Measurements from ENCODE around the gene SULT2B1.
"Not testable (repeated sequence)": the region's sequence is repeated elsewhere in the genome, so short reads cannot be mapped to it uniquely, and the experiment has no call there.

The SULT2B1 gene

DNA sequence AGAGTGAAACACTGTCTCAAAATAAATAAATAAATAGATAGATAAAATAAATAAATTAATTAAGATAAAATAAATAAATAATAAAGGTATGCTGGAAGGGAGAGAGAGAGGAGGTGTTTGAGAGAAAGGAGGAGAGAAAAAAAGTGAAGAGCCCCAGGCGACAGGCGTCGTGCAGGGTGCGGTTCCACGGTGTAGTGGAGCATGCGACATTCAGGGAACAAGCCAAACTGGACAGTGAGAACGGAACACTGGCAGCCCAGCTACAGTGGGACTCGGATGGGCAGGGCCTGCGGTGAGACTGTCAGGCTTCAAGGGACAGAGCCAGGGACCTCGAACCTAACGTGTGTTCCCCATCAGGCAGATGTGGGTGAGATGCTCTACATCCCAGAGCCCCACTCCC is 9.4 kb downstream of the SULT2B1 start:
- no peak for DNase-seq

DNA sequence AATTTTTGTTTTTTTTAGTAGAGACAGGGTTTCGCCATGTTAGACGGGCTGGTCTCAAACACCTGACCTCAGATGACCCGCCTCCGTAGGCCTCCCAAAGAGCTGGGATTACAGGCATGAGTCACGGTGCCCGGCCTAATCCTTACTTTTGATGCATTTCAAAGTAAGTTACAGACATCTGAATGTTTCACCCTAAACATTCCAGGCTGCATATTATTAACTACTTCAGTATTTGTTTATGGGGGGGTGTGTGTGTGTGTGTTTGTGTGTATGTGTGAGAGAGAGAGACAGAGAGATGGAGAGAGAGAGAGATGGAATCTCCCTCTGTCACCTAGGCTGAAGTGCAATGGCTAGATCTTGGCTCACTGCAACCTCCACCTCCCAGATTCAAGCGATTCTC is 13.1 kb downstream of the SULT2B1 start:
- DNase-seq: peak; percentile 76

DNA sequence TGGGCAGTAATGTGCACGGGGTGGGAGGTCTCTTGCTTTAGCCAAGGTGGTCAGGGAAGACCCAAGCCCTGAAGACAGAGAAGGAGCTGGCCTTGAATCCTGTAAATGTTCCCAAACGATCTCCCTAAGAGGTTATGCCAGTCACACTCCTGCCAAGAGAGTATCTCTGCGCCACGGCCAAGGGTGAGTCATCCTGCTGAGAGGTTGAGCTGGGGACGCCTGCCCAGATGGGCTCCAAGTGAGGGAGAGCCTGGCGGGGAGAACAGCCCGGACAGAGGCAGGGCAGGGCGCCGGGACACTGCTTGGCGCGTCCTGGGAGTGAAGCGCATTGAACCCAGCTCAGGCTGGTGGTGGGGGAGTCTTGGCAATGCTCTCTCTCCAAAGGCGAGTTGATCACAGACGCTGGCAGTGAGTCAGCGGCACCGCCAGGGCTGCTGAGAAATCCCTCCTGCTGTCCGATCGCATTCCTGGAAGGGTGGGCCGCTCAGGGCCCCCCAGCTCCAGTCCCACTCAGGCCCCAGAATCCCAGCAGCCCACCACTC is 16.4 kb downstream of the SULT2B1 start:
- DNase-seq: peak; percentile 65

DNA sequence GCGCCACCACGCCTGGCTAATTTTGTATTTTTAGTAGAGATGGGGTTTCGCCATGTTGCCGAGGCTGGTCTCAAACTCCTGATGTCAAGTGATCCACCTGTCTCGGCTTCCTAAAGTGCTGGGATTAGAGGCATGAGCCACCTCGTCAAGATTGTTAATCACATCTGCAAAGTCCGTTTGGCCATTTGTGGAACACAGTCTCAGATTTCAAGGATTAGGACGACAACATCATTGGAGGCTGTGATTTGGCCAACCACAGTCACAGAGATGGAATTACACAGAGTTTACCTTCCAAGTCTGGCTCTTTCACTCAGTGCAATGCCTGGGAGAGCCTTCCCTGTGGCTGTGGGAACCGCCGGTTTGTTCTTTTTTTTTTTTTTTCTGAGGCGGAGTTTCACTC is 17.8 kb downstream of the SULT2B1 start:
- peak; percentile 92 for DNase-seq

DNA sequence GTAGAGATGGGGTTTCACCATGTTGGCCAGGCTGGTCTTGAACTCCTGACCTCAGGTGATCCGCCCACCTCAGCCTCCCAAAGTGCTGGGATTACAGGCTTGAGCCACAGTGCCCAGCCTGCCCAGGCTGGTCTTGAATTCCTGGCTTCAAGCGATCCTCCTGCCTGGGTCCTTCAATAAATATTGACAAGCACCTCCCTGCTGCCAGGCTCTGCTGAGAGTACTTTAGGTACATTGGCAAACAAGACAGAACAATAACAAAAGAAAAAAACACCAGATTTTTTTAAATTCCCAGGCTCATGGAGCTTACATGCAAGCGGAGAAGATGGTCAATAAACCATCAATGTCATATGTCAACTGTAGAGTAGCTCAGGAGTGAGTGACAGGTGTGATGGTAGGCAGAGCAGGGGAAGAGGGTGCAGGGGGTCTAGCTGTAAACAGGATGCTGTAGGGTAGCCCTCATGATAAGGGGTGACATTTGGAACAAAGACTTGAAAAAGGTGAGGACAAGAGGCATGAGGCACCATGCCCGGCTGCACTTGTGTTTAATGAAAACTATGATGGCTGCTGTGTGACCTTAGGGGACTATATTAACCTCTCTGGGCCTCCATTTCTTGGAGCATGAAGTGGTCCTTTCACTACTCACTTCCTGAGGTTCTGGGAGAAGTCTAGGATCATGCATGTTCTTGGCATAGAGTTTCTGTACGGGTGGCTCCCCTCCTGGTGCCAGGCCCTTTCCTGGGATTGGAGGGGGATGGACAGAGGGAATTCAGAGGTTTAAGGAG is 19.6 kb downstream of the SULT2B1 start:
- DNase-seq: no peak

DNA sequence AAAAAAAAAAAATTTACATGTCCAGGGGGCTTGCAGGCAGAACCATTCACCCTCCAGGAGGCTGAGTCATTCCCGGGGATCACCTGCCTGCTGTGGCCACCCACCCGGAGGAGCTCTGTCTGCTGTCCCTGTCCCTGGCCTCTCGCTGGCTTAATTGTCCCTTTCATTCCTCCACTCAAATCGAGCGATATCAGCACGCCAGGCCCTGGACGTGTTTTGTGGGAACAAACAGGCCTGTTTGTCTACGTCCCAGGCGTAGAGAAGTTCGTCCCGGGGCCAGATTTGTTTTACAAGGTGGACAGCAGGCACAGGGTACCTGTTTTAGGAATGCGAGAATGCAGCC is 21.2 kb downstream of the SULT2B1 start:
- no peak for DNase-seq

DNA sequence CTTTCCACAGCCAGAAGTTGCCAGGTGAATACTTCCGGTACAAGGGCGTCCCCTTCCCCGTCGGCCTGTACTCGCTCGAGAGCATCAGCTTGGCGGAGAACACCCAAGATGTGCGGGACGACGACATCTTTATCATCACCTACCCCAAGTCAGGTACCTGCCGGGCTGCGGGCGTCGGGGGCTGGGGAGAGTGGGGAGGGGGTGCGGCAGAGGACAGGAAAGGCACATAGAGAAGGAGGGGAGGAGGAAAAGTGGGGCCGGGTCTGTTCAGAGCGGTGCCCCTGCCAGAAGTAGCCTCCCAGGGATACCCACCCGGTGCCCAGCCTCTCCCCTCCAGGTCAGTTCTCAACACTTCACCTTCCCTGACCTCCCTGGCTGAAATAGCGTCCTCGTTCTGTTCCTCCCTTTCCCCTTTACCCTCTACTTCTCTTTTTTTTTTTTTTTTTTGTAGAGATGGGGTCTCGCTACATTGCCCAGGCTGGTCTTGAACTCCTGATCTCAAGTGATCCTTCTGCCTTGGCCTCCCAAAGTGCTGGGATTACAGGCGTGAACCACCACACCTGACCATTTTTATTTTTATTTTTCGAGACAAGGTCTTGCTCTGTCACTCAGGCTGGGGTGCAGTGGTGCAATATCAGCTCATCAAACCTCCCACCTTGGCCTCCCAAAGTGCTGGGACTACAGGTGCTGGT is 24.1 kb downstream of the SULT2B1 start:
- no peak for DNase-seq

DNA sequence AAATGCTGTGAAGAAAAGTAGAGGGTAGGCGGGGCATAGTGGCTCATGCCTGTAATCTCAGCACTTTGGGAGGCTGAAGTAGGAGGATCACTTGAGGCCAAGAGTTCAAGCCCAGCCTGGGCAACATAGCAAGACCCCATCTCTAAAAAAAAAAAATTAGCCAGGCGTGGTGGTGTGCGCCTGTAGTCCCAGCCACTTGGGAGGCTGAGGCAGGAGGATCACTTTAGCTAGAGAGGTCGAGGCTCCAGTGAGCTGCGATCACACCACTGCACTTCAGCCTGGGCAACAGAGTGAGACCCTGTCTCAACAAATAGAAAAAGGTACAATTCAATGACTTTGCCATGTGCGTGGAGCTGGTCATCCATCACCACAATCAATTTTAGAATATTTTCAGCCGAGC is 25.9 kb downstream of the SULT2B1 start:
- not testable (repeated sequence) for DNase-seq

DNA sequence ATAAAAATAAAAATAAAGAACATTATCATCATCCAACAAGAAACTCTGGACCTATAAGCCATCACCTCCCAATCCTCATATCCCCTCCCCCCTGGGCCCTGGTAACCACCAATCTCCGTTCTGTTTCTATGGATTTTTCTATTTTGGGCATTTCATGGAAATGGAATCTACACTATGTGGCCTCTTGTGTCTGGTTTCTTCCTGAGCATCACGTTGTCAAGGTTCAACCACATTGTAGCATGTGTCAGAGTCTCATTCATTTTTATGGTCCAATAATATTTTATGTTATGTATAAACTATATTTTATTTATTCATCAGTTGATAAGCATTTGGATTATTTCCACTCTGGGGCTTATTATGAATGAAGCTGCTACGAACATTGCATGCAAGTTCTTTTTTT is 26.9 kb downstream of the SULT2B1 start:
- no peak for DNase-seq

DNA sequence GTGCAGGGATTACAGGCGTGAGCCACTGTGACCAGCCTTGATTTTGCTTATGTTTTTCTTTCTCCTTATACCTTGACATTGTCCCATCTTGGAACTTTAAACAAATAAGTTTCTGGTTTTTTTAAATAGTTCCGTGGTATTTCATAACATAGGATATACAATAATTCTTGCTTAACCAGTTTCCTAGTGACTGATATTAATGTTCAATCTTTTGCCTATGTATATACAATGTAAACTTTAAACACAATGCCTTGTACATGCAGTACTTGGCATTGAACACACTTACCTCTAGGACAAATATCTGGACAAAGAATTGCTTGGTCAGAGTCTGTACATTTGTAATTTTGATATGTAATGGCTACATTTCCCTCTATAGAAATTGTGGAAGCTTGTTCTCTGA is 30.2 kb downstream of the SULT2B1 start:
- no peak for DNase-seq

DNA sequence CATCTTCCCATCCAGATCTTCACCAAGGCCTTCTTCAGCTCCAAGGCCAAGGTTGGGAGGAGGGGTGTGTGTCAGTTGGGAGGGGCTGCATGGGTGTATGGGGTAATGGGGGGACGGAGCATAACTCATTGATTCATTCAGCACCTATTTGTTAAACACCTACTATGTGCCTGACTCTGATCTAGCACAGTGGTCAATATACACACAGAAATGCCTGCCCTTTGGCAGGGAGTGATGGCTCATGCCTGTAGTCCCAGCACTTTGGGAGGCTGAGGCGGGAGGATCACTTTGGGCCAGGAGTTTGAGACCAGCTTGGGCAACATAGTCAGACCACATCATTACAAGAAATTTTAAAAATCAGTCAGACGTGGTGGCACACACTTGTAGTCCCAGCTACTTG is 35.4 kb downstream of the SULT2B1 start:
- DNase-seq: no peak

DNA sequence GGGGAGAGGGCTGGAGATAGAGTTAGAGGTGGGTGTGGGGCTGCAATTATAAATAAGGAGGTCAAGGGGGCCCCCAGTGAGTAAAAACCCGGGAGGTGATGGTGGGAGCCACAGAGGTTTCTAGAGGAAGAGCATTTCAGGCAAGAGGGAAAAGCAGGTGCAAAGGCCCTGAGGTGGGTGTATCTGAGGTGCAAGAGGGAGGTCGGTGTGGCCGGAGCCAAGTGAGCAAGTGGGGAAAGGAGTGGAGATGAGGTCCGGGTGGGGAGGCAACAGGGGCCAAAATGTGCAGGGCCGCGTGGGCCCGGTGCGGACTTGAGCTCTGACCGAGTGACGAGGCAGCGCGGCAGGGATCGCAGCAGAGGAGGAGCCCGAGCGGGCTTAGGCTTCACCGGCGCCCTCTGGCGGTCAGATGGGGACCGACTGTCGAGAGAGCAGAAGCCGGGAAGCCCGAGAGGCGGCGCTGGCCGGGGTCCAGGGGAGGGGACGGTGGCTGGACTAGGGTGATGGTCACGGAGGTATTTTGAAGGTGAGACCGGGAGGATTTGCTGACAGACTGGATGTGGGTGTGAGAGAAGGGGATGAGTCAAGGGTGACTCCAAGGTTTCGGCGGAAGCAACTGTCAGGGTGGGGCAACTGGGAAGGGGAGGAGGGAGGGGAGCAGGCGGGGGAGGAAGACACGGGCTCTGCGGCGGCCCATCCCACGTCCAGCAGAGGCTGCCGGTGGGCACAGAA is 36.9 kb downstream of the SULT2B1 start:
- DNase-seq: peak; percentile 92

DNA sequence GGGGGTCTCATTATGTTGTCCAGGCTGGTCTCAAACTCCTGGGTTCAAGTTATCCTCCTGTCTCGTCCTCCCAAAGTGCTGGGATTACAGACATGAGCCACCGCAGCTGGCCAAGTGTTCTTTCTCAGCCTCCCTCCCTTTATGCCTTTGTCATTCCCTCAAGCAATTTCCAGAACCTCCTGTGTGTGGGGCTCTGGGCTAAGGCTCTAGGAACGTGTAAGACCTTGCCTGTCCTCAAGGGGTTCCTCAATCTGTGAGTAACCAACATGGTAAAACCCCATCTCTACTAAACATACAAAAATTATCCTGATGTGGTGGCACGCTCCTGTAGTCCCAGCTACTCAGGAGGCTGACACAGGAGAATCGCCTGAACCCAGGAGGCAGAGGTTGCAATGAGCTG is 39.0 kb downstream of the SULT2B1 start:
- no peak for DNase-seq

DNA sequence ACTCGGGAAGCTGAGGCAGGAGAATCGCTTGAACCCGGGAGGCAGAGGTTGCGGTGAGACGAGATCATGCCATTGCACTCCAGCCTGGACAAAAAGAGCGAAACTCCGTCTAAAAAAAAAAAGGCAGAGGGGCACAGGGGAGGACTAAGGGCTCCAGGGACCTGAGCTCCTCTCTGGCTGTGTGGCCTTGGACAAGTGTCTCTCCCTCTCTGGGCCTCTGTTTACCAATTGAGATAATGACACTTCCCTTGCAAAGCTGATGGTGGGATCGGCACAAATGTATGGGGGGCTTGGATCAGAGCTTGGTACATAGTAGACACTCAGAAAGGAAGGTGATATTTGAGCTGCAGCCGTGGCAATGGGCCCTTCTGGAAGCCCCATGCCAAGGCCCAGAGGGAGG is 43.2 kb downstream of the SULT2B1 start:
- DNase-seq: no peak

DNA sequence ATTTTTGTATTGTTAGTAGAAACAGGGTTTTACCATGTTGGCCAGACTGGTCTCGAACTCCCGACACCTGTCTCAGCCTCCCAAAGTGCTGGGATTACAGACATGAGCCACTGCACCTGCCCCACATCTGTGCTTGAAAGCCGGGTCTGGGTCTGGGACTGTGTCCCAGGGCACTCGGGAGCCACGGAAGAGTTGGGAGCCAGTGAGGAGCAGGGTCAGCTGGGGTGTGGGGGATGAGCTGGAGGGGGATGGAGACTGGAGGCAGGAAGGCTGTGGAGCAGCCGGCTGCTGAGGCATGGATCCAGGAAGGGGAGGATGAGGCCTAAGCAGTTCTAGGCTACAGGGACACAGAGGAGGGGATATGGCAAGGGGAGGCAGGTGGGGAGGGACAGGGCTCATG is 43.9 kb downstream of the SULT2B1 start:
- DNase-seq: no peak

DNA sequence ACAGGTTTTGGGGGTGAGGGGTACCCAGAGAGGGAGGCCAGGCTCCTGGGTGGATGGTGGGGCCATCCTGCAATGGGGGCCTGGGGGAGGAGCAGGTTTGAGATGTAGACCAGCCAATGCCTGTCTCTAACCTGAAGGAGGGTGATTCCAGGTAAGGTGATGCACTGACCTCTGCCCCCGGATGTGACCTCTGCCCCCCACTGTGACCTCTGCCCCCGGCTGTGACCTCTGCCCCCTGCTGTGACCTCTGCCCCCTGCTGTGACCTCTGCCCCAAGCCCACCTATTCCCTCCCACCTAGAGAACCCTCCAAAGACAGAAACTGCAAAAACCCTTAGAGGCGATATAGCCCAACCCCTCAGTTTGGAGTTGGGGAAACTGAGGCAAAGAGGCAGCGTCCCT is 44.3 kb downstream of the SULT2B1 start:
- DNase-seq: no peak

DNA sequence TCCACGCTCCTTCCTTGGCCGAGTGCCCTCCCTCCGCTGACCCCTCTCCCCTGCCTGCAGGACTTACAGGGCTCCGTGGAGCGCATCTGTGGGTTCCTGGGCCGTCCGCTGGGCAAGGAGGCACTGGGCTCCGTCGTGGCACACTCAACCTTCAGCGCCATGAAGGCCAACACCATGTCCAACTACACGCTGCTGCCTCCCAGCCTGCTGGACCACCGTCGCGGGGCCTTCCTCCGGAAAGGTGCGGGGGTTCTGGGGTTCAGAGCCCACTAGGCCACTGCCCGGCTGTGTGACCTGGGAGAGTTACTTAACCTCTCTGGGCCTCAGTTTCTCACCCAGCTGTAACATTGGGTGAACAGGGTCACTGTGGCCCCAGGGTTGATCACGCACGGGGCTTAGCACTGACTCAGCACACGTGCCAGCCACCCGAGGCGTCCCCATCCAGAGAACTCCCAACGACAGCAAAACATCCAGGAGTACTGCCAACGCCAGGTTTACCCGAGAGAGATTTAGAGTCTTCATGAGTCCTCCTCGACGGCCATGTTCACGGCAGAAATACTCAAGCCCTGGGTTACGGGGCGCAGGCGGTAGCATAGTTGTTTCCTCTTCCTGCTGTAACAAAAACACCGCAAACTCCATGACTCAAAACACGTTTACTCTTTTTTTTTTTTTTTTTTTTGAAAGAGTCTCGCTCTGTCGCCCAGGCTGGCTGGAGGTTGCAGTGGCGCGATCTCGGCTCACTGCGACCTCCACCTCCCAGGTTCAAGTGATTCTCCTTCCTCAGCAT is 44.9 kb downstream of the SULT2B1 start:
- DNase-seq: no peak

DNA sequence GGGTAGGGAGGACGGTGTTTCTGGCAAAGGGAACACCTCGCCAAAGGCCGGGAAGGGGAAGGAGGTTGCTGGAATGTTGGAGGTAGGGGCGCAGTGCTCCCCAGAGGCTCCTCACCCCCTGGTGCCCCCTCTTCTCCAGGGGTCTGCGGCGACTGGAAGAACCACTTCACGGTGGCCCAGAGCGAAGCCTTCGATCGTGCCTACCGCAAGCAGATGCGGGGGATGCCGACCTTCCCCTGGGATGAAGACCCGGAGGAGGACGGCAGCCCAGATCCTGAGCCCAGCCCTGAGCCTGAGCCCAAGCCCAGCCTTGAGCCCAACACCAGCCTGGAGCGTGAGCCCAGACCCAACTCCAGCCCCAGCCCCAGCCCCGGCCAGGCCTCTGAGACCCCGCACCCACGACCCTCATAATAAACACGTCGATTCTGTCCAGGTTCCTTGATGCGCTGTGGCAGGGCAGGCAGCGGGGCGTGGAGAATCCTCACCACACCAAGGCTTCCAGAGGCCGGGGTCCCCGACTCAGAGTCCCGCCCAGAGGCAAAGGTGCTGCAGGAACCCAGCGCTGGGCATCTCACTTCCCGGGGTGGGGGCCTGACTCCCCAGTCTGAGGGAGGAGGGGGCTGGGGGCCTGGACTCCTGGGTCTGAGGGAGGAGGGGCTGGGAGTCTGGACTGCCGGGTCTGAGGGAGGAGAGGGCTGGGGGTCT is 47.2 kb downstream of the SULT2B1 start:
- DNase-seq: no peak

DNA sequence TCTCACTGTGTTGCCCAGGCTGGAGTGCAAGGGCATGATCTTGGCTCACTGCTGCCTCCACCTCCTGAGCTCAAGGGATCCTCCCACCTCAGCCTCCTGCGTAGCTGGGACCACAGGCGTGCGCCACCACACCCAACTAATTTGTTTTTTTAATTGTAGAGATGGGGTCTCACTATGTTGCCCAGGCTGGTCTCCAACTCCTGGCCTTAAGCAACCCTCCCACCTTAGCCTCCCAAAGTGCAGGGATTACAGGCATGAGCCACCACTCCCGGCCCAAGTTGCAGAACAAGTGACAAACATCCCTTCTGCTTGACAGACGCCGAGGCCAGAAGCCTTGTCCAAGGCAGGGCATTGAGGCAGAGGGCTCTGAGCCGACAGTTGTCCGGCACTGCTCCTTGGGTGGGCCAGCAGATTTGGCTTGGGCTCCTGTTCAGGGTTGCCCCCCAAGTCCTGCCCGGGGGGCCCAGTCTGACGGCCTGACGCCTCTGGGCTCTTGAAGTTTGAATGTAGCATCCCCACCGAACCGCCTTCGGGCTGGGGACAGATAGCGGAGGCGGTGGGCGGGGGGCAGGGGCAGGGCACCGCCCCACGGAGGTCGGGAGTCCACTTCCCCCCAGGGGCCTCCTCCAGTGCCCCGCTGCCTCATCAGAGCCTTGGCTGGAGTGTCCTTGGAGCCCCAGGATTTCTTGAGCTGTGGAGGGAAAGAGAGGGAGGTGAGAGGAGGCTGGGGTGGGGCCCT is 48.9 kb downstream of the SULT2B1 start:
- DNase-seq: no peak

DNA sequence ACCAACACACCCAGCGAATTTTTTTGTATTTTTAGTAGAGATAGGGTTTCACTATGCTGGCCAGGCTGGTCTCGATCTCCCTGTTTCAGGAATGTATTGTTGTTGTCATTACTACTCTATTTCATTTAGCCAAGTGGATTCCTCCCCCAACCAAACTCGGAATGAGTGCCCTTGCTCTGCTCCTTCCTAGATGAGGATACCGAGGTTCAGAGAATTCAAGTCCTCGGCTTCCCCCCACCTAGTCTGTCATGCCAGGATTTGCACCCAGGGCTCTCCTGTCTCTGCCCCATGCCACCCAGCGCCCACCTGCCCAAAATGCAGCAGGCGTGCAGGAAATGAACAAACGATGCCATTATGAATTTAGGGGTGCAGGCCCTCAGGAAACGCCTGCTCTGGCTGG is 51.0 kb downstream of the SULT2B1 start:
- DNase-seq: no peak

DNA sequence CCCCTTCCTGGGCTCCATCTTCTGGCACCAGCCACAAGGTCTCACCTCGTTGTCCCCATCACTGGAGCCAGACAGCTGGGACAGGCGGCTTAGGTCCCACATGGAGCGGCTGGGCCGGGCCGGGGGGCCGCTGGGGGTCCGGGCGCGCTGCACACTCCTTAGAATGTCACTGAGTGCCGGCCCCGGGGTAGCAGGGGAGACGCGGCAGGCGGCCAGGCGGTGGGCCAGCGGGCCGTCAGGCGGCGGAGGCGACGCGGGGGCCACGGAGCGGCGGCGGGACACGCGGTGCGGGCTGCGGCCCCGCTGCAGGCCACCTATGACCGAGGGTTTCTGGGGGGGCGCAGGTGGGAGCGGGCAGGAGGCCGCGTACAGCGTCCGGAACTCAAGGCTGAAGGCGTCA is 51.5 kb downstream of the SULT2B1 start:
- DNase-seq: no peak

DNA sequence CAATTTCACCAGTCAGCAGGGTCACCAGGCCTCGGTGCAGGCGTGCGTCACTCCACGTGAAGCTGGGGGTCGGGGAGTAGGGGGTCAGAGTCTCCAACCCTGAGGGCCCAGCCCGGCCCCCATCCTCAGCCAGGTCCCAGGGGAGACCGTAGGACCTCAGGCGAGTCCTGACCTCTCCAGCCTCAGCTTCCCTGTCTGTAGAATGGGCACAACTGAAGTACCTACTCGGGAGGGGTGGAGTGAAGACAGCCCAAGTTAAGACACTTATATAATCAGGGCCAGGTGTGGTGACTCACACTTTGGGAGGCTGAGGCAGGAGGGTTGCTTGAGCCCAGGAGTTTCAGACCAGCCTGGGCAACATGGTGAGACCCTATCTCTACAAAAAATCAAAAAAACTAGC is 51.9 kb downstream of the SULT2B1 start:
- no peak for DNase-seq

All from NCI-H82 (cell line).